Inferior parietal cortex (tissue), 1 donor: Measurements from ENCODE around the gene BSN.
"Not testable (repeated sequence)": the region's sequence is repeated elsewhere in the genome, so short reads cannot be mapped to it uniquely, and the experiment has no call there.

Source experiments
- DNase-seq: peaks from one replicate; pipeline ENCODE4 v3.0.0-alpha.2; 2016; ENCODE audit errors: extremely low spot score

The BSN gene

DNA sequence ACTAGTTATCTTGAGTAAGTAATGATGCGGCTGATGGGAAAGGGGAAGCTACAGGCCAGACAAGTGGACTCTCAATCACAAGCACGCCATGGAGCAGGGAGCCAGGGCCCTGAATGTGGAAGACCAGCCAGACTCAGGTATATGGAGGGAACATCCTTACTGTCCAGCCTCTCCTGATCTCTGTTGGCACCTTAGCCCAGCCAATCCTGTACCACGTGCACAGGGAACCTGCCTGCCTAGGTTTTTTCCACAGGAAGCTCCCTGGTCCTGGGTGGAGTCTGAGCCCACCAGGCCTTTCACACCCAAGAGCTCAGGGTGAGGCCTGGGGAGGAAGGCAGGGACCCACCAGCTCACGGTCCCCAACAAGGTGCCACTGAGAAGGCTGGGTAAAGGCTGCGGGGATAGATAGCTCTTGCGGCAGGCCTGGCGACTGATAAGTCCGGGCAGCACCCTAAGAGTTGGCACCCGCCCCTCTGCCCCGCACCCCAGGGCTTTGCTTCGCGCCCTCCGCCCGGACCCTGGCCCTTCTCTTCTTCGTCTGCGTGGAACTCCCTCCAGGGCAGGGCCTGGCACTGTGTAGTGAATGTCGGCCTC is 118.9 kb downstream of the BSN start:
- DNase-seq: no peak

DNA sequence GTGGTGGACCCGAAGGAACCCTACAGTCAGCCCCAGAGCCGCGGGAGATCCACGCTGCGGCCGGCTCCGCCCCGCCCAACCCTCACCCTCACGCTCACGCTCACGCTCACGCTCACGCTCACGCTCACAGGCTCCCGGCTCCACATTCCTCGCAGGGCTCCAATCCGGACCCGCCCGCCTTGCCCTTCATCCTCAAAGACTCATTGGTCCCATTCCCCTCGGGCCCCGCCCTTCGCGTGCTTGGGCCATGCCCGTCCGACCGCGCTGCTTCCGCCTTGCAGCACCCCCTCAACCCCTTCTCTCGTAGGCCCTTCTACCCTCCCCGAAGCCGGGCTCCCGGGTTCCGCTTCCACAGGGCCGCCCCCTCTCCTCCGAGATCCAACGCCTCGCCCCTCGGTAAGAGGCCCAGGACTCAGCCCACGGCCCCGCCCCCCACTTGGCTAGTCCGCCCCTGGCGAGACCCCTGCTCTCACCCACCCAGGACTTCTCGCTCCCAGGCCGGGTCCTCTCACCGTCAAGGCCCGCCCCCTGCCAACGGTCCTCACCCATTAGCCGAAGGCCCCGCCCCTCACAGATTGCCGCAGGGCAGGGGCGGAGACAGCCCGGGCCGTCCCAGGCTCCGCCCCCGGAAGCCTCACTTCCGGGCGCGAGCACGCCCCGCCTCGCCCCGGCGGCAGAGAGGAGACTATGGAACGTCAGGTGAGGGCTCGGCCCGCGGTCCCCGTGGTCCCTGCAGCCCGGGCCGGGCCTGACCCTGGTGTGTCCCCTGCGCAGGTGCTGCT is 119.6 kb downstream of the BSN start, which contains the start of gene APEH:
Gene APEH, plus strand, starts transcription at position 637 of the 782 bp plus-strand sequence. Its CDS starts 51 bp downstream, at position 688.
- DNase-seq: peak; percentile 87

DNA sequence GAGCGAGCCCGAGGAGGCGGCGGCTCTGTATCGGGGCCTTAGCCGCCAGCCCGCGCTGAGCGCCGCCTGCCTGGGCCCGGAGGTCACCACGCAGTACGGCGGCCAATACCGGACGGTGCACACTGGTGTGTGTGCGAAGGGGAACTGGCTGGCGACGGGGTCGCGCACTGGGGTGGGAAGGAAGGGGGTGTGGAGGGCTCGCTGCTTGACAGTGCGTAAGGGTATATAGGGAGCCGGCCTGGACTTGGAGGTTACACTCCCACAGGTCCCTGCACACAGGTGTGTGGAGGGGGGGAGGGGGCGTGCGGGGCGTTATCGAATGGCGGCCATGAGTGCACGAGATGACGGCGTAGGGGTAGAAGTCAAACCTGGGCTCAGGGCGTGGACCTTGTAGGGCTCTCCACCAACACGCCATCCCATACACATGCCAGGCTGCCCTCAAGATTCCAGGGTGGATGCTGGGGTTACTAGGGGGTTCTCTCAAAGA is 120.3 kb downstream of the BSN start:
- no peak for DNase-seq

DNA sequence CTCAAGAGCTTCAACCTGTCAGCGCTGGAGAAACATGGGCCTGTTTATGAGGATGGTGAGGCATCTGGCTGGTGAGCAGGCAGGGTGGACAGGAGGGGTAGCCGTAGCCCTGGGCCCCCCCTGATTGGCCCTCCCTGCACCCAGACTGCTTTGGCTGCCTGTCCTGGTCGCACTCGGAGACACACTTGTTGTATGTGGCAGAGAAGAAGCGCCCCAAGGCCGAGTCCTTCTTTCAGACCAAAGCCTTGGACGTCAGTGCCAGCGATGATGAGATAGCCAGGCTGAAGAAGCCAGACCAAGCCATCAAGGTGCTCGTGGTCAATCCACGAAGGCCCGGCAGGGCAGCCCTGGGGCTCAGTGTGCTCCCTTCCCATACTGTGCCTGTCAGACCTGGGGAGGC is 121.6 kb downstream of the BSN start:
- DNase-seq: no peak

DNA sequence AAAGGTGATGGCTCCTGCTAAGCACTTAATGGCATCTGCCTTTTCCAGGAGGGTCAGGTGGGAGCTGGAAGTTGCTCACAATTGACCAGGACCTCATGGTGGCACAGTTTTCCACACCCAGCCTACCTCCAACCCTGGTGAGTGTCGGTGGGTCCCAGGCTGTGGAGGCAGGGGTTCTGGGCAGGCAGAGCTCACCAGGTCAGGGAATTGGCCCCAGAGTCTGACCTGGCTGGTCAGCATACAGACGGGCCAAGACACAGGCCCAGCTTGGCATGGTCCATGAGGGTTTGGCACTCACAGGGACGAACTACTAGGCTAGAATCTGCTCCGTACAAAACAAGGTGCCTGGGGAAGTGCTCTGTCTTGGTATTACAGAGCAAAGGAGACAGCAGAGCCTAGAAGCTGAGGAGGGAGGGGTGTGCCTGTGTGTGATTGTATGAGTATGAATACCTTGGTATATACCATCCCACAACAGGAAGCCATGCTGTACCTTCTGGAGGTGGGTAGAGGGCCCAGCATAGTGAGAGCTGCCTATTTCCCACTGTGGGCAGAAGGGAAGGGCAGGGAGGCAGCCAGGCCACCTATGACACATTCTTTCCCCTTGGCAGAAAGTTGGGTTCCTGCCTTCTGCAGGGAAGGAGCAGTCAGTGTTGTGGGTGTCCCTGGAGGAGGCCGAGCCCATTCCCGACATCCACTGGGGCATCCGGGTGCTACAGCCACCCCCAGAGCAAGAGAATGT is 126.4 kb downstream of the BSN start:
- DNase-seq: no peak

DNA sequence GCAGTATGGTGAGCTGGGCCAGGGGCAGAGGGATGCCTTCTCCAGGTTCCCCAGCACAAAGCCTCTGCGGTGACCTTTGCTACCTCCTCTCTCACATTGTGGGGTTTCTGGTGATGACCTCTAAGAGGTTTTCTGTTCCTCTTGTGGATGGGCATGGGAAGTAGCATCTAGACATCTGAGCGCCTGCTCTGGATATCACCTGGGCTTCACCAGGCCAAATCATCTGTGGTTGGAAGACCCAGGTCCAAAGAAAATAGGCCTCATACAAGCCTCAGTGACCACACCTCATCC is 126.9 kb downstream of the BSN start:
- no peak for DNase-seq

DNA sequence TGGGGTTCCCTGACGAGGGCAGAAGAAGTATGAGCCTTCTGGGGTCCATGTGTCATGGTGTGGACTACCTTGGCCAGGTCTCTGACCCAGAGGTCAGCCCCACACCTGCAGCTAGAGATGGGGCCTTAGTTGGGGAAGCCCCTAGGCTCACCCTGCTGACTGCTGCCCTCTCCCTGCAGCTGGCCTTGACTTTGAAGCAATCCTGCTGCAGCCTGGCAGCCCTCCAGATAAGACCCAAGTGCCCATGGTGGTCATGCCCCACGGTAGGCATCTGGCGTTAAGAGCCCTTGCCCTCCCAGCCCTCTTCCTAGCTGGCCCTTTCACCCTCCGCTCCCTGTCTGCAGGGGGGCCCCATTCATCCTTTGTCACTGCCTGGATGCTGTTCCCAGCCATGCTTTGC is 127.3 kb downstream of the BSN start:
- DNase-seq: no peak

DNA sequence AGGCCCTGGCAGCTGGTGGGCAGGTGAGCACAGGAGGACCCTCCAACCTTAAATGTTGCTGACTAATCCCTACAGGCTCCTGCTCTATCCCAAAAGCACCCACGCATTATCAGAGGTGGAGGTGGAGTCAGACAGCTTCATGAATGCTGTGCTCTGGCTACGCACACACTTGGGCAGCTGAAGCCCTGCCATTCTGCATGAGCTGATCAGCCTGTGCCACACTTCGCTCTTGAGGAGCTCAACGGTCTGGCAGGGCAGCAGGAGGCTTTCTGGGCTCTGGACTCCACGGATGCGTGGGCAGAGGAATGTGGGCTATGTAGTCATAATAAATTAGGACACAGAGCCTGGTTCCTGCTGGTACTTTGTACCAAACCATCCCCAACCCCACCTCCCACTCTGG is 128.9 kb downstream of the BSN start:
- DNase-seq: no peak

DNA sequence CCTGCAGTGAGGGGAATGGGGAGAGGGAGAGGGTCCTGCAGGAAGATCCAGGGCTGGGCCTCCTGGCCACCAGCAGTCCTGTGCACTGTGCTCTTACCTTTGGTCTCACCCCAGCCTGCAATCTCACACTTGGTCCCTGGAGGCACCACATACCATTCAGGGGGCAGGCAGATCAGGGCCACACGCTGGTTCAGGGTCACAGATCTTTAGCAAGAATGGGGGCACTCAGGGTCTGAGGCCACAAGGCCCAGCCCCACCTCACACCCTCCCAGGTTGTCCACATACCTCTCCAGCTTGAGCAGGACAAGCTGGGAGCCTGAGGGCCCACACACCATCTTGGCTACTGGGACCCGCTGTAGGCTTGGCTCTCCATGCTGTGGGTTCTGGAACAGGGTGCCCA is 130.2 kb downstream of the BSN start:
- not testable (repeated sequence) for DNase-seq

DNA sequence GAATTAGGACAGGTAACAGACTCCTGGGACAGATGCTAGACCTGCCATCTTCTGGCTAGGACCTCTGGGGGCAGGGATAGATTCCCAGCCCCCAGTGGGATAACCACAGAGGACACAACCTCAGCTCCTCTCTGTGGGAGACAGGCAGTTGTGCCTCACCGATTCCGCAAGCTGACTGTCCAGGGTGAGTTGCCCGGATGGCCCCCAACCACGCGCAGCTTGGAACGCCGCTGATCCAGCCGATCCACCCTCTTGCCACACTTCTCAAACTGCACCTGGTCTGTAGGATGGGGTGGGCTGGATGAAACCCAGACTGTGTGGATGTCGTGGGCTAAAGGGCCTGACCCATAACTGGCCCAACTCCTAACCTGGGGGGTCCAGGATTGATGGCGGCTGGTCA is 130.8 kb downstream of the BSN start:
- not testable (repeated sequence) for DNase-seq

DNA sequence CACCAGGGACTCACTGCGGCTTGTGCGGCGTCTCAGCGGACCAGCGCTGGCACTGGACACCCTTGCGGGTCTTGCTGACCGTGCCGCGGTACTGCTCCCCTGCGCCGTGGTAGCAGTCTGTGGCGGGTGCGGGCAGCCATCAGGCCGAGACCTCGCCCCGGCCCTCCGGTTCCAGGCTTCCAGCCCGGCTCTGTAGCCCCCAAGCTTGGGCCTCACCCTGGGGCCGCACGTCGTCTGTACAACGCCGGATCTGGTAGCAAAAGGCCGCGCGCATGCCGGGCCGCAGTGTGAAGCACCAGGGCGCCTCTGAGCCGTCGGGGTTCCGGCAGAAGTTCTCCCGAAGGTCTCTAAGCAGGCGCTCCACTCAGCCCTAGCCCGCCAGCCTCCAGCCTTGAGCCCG is 131.6 kb downstream of the BSN start:
- DNase-seq: not testable (repeated sequence)

DNA sequence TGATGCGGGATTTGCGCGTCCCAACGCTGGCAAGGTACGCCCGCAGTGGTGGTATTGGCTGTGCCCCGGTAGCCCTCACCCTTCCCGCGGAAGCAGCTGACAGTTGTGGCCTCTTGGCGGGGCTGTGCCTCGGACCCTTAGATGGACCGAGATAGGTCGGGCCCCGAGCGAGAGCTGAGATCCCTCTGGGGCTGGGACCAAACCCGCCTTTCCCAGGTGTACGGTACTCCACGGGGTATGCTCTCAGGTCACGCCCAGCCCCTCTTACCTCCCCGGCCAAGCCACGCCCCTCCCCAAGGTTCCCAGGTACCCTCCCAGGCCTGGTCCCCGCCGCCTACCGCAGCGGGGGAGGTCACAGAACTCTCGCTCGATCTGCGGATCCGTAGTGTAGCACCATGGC is 132.1 kb downstream of the BSN start:
- DNase-seq: not testable (repeated sequence)

DNA sequence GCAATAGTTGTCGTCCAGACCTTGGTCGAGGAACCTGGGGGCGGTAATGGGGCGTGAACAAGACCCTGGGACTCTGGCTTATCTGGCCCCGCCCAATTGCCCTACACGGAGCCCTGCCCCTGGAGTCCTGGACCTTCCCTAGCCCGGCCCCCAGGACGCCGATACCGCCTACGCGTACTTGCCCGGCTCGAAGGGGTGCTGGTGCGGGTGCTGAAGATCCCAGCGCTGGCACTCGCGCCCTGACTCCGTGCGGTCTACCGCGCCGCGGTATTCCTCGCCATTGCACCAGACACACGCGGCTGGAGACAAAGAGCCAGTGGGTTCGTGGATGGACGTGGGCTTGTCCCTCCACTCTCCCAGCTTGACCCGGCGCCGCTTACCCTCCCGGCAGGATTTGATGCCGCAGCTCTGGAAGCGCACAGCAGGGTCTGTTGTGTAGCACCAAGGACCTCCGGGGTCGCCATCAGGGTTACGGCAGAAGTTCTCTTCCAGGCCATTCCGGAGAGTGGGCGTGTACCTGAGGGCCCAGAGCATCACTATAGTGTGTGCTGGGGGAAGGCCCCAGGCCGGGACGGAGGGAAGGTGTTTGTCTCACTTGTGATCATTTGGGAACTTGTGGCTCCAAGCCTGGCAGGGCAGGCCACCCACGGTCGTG is 132.6 kb downstream of the BSN start:
- DNase-seq: not testable (repeated sequence)

DNA sequence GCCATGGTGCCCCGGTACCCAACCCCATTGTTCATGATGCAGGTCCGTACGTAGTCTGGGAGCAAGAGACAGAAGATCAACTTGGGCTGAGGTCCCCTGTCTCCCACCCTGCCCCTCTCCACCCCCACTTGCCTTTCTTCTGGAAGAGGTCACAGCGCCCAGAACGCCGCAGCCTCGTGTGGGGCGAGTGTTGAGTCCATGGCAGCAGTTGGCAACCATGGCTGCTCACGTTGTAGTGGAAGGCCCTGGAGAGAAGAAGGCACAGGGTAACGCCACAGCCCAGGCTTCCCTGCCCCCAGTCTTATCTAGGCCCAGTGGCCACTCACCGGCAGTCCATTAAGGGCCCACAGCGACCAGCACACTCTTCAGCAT is 133.1 kb downstream of the BSN start:
- DNase-seq: not testable (repeated sequence)

DNA sequence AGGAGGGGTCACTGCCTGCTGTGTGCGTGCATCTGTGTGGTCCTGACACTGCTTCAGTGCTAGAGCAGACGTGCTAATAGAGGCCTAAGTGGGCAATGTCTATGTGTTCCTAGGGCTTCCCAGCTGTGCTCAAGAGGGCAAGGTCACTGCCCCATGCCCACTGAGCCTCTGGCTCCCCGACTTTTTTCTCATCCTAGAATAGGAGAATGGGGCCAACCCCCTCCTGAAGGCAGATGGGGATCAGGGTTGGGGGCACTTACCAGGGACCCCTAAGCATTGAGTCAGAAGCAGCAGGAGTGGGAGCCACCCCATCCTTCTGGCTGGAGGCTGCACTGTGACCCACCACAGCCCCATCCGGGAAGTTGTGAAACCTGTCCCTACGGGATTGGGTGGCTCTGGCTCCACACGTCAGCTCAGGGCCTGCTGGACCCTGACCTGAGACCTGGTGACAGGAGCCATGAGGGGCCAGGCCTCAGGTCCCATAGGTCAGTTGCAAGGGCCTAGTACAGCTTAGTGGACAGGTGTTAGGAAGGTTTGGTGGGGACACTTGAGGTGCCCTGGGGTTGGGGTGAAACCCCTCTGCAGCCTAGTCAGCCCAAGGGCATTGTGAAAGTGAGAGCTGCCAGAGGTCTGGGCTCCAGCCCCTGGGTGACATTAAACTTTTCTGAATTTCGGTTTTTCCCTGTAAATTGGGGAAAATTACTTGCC is 134.2 kb downstream of the BSN start:
- not testable (repeated sequence) for DNase-seq

DNA sequence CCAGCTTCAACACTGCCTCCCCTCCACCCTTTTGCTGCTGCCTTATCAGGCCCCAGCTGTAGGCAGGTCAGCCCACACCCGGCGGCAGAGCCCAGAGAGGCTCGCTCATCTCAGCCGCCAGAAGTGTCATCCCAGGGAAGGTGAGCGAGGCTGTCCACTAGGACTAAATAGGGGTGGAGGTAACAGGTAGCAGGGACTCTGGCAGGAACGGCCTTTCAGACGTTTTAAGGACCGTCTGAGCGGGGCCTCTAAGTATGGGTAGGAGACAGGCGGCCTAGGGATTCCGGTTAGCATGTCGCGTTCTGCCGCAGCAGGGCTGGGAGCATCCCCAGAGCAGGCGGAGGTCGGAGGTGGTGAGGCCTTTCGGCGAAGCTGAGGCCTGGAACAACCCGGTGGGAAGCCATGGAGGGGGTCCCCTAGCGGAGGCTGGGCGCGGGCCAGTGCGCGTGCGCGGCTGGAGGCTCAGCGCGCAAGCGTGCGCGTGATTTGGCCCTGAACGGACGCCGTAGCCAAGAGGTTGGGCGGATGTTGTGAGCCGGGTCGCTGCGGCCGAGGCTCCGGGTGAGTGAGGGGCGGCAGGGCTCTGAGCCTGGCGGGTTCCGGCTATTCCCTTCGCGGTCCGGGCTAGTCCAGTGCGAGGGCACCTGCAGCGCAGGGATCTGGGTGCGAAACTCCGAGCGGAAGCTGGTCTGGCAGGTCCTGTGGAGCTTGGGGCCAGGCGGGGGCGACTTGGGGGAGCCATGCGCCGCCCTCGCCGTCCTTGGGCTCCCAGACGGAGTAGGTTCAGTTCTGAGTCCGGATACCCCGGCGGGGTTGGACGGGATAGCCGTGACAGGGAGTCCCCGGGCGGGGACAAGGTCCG is 135.0 kb downstream of the BSN start, which contains the start of the genes MST1 and RNF123:
Gene MST1, minus strand, starts transcription at position 429 of the 862 bp plus-strand sequence. CDS start 783 bp downstream, outside the sequence.
Gene RNF123, plus strand, starts transcription at position 512 of the 862 bp plus-strand sequence. CDS start 1,609 bp downstream, outside the sequence.
- DNase-seq: peak; percentile 90

DNA sequence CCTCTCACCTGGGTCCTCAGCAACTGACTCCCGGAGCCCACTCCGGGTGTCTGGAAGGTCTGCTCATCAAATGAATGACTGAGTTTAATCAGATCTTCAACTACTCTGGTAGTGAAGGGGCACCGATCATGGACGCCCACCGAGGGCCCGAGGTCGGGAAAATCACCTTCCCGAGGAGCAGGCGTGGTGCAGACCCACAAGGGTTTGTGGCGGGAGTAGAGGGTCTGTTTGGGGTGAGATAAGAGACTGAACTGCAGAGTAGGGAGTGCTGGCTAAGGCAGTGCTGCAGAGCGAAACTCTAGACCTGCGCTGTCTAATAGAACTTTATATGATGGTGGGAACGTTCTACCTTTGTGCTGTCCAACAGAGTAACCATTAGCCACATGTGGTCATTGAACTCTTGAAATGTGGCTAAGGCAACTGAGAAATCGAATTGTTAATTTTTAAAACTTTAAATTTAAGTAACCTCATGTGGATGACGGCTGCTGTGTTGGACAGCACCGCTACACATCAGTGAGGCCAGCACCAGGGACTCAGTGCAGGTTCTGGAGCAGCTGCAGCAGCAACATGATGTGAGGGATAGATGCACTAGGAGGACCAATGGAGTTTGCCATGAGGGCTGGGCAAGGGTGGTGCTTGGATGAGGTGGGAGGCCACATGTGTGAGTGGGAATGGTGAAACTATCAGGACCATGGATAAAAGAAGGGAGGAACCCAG is 135.8 kb downstream of the BSN start:
- not testable (repeated sequence) for DNase-seq

DNA sequence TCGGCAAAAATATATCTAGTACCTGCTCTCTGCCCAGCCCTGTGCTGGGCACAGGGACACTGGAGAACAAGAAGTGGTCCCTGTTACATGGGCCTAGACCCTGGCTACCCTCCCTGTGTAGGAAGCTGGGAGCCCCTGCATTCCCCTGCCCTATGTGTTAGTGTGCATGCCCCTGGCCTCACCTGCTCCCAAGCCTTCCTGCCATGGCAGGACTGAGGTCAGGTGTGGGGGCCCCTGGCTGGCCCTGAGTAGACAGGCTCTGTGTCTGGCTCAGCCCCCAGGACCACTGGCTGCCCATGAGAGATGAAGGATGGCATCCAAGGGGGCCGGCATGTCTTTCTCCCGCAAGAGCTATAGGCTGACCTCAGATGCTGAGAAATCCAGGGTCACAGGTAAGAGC is 136.6 kb downstream of the BSN start:
- not testable (repeated sequence) for DNase-seq

DNA sequence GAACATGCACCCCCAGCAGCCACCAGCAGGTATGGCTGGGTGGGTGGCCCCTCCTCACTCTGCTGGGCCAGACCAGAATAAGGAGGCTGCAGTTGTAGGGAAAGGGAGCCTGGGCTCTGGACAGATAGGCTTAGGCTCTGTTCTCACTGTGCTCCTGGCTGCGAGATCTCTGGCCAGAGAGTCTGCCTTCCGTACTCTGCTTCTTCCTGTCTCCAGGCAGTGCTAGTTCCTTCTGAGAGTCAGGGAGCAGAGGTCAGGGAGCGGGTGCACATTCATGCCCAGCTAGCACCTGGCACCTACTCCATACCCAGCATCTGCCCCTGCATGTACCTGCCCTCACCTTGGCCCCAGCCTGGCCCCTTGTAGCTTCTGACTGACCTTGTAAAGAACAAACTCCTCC is 137.2 kb downstream of the BSN start:
- DNase-seq: not testable (repeated sequence)
